HG03442 (cell line): ENCODE measurements around the gene MAPKBP1.
"Not testable (repeated sequence)": the region's sequence is repeated elsewhere in the genome, so short reads cannot be mapped to it uniquely, and the experiment has no call there.

Experiments used
- ATAC-seq: cut with Tn5 transposase; IDR thresholded peaks from one replicate; pipeline ENCODE4 v1.9.1; 2021; ENCODE audit warnings: mild to moderate bottlenecking, moderate library complexity; ENCODE audit not compliant: unreplicated experiment

The MAPKBP1 gene, protein sequence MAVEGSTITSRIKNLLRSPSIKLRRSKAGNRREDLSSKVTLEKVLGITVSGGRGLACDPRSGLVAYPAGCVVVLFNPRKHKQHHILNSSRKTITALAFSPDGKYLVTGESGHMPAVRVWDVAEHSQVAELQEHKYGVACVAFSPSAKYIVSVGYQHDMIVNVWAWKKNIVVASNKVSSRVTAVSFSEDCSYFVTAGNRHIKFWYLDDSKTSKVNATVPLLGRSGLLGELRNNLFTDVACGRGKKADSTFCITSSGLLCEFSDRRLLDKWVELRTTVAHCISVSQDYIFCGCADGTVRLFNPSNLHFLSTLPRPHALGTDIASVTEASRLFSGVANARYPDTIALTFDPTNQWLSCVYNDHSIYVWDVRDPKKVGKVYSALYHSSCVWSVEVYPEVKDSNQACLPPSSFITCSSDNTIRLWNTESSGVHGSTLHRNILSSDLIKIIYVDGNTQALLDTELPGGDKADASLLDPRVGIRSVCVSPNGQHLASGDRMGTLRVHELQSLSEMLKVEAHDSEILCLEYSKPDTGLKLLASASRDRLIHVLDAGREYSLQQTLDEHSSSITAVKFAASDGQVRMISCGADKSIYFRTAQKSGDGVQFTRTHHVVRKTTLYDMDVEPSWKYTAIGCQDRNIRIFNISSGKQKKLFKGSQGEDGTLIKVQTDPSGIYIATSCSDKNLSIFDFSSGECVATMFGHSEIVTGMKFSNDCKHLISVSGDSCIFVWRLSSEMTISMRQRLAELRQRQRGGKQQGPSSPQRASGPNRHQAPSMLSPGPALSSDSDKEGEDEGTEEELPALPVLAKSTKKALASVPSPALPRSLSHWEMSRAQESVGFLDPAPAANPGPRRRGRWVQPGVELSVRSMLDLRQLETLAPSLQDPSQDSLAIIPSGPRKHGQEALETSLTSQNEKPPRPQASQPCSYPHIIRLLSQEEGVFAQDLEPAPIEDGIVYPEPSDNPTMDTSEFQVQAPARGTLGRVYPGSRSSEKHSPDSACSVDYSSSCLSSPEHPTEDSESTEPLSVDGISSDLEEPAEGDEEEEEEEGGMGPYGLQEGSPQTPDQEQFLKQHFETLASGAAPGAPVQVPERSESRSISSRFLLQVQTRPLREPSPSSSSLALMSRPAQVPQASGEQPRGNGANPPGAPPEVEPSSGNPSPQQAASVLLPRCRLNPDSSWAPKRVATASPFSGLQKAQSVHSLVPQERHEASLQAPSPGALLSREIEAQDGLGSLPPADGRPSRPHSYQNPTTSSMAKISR (N-terminal part only)

DNA sequence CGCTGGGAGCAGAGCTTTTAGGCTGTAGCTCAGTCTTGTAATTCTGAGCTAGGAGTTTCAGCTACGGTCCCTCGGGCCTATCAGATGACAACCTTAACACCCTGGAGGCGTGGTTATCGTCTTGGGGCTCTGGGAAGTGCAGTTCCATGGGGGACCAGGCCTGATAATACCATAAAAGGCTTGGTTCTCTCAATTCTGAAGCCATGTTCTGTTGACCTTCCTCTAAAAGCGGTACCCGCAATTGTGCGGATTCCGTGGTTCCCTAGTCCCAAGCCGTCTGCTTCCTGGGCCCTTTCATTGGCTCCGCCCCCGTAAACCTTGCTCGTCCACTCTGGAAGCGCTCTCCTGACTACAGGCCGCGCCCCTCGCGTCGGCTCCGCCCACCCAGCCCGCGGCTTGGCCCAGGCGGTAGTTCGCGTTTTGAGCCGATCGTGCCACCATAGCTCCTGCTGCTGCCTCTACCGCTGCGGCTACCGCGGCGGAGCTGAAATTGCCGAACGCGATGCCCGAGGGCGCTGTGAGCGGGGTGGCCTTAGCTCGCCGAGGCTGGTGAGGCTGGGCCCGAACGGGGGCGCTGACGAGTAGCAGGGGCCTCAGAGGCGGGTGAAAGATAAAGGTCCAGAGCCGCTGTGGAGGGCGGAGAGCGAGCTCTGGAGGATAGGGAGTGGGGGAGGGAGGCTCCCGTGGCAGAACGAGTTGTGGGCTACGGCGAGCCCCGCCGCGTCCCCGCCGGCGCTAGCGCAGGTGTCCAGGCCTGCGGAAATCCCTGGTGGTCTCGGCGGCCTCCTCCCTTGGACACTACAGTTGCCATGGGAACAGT lies at the start of gene MAPKBP1:
TSS of gene MAPKBP1 (plus strand) at position 423 of the 820 bp plus-strand sequence. CDS start 792 bp downstream, outside the sequence.
- ATAC-seq, result peak; percentile 79

DNA sequence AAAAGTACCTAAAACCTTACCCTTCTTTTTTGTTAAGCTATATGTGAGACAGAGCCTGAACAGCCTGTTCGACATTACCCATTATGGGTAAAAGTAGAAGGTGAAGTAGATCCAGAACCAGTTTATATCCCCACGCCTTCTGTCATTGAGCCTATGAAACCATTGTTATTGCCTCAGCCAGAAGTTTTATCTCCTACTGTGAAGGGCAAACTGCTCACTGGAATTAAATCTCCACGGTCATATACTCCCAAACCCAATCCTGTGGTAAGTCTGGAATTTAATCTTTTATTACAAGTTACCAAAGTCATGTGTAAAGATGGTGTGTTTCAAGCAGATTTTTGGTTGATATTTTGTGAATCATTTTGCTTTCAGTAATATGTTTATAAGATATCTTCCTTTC lies 47.1 kb upstream of the MAPKBP1 start:
- ATAC-seq, result no peak

DNA sequence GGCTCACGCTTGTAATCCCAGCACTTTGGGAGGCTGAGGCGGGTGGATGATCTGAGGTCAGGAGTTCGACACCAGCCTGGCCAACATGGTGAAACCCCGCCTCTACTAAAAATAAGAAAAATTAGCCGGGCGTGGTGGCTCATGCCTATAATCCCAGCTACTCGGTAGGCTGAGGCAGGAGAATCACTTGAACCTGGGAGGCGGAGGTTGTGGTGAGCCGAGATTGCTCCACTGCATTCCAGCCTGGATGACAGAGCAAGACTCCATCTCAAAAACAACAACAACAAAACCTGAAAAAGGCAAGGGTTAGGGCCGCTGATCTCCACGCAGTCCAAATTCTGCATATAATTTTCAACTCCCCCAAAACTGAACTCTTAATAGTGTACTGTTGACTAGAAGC lies 46.2 kb upstream of the MAPKBP1 start:
- not testable (repeated sequence) for ATAC-seq

DNA sequence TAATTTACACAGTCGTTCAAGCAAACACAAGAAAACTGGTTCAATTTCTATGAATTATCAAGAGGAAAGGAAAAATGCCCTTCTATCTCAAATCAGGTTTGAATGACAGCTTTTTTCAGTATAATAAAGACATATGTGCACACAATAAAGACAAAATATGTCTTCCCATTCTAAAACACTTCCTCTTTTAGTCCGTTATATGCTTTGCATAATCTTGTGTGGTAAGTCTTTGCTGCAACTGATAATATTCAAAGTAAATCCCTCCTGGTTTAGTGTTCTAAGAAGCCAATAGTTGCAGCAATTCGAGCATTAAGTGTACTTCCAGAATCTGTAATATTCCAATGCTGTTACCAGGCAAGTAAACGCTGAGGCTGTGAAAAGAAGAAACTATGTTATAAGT lies 43.7 kb upstream of the MAPKBP1 start:
- ATAC-seq, result no peak

DNA sequence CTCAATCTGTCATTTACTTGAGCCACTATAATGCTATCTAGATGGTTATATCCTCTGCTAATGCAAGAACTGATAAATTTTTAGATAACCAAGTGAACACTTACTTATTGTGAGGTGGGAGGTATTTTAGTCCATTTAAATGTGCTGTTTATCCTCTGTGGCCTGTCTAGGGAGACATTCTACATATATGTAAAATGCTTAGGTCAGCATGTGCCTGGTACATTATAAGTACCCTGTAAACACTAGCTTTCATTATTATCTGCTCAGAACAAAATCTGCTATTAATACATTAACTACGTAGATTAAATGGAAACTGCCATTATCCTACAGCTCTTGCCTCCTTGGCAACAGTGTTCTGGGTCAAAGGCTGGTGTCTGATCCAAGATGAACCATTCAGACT lies 41.8 kb upstream of the MAPKBP1 start:
- no peak for ATAC-seq

DNA sequence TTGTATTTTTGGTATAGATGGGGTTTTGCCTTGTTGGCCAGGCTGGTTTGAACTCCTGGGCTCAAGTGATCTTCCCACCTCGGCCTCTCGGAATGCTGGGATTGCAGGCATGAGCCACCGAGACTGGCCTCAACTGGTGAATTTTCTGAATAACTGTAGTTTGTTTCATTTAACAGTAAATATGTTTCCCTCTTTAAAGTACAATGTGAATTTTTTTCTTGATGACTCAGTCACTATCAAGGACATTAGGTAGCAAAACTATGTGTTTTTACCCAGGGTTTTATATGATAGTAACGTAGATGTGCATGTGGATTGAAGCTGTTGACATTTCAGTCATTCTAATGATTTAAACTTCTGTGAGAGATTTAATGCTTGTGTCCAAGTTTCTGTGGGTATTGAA lies 40.2 kb upstream of the MAPKBP1 start:
- ATAC-seq, result no peak

DNA sequence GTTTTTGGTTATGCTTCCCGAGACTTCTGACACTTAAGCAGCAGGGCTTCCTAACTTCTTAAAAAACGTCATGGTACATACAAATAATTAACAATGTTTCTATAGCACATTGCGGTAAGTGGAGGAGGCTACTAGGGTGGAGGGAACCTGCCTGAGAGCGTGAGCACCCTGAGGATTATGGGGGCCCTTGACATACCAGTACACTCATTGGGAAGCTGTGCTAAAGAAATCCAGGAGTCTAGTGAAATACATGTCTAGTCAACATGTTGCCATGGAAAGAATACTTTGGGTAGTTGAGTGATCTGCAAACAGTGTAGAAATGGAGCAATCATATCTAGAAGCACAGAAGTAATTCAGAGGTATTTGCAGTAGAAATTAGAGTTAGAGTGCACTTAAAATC lies 39.2 kb upstream of the MAPKBP1 start:
- ATAC-seq, result no peak

DNA sequence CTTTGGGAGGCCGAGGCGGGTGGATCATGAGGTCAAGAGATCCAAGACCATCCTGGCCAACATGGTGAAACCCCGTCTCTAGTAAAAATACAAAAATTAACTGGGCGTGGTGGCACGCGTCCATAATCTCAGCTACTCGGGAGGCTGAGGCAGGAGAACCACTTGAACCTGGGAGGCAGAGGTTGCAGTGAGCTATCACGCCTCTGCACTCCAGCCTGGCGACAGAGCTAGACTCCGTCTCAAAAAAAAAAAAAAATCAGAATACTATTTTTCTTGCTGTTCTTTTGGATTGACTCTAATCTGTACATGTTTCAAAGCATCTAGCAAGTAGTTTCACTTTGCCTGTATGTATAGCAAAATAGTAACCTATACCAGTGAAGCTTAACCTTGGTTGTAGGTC lies 38.8 kb upstream of the MAPKBP1 start:
- not testable (repeated sequence) for ATAC-seq

DNA sequence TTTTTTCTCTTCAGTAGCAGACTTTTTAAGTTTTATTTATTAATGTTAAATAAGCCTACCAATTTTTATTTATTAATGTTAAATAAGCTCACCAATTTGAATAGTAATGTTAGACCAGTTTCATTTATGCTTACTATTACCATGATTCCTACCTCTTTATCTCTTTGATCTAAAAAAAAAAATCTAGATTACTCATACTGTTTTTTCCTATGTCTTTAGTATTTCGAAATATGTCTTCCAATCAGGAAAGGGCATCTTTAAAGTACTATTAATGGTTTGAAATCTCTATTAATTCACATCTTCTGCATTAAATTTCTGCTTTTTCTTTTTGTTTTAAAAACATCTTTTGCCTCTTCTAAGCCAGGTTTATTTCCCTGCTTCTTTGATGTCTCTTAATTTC lies 27.5 kb upstream of the MAPKBP1 start:
- ATAC-seq, result no peak

DNA sequence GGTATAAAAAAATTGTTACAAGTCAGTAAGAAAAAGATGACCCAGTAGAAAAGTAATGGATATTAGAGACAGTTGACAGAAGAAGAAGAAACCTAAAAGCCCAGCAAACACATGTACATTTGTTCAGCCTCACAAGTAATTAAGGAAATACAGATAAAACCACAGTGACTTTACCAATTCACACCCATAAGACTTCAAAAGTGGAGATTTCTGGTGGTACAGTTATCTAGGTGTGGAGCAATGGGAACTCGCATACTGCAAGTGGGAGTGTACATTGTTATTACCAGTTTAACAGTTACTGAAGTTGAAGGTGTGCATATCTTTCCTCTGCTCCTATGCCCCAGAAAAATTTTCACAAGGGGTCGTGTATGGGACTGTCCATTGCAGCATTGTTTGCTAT lies 18.1 kb upstream of the MAPKBP1 start:
- no peak for ATAC-seq

DNA sequence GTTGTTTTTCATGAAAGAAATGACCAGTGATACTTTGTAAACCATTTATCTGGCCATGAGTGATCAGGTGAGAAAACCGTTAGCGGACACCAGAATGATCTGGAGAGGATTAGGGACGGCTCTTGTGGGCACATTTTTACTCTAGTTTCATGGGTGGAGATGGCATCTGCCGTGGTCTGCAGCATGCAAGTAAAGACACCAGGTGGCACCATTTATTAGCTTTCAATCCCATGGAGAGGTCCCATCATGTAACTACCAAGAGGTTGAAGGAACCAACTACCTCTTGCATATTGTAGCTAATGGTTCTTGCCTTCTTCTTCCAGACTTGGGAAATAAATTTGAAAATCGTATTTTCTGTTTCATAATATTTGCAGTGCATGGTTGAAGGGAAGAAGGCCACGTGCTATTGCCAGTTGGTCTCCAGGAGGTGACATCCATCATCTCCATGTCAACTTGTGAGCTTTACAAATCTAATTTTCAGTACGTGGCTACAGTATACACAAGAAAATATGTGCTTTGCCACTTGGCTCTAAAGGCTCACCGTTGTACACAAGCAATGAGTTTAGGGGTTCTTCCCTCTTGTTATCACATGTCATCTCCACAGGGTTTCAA lies 1.5 kb upstream of the MAPKBP1 start:
- no peak for ATAC-seq

DNA sequence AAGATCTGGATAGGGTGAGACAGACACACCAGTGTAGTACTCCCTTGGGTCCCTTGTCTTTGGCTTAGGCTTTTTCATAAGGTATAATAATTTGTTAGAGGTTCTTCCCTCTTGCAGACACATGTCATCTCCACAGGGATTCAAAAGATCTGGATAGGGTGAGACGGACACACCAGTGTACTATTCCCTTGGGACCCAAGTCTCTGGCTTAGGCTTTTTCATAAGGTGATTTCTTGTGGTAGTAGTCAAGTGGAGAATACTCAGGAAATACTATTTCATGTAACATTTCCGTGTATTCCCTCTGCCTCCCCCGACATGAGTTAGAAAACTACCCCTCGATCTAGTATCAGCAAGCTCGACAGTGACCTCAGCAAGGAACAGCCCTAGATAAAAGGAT lies 954 bp upstream of the MAPKBP1 start:
- ATAC-seq, result no peak

DNA sequence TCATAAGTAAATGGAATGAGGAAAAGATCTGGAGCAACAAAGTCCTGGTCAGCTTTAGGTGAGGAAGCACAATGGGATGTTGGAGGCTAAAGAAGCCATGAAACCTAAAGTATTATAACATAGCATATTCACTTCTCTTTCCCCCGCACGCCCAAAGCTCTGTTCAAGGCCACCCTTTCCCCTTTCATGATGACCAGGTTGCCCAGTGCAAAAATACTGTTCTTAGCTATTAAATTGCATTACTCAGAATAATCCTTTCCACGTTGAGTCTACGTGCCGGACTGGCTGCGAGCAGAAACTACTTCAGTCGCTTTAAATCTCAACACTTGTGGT lies 589 bp upstream of the MAPKBP1 start:
- ATAC-seq, result no peak

DNA sequence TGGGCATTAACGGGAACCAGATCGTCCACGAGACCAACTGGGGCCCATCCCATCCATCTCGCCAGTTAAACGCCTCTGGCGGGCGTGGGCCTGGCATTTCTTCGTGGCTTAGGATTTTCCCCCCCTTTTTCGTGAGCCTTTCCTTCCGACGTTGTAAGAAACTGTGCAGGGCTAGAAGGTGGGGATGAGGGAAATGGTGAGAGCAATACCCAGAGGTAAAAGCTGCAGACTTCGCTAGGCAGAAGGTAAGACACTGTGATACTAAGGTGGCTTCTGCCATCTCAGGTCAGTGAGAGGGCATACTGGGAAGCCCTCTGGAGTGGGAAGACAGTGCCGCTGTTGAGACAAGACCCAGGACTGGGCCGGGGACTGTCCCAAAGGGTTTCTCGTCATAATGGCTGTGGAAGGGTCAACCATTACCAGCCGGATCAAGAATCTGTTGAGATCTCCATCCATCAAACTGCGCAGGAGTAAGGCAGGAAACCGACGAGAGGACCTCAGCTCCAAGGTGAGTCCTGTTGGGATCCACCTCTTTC lies 666 bp downstream of the MAPKBP1 start:
- no peak for ATAC-seq

DNA sequence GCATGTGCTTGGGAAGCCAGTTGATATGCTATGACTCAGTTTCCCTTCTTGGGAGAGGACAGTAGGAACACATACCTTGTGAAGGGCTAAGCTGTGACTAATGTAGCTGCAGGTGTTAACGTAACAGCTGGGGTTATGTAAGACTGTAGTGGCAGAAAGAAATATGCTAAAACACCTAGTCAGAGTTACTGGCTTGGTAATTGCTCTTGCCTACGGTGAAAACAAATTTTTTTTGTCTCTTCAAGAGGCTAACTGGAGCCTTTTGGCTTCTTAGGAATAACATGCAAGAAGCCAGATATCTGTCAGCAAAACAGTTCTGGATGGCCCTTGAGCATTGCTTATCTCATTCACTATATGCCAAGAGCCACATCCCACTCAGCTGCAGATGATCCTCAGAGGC lies 1.4 kb downstream of the MAPKBP1 start:
- no peak for ATAC-seq

DNA sequence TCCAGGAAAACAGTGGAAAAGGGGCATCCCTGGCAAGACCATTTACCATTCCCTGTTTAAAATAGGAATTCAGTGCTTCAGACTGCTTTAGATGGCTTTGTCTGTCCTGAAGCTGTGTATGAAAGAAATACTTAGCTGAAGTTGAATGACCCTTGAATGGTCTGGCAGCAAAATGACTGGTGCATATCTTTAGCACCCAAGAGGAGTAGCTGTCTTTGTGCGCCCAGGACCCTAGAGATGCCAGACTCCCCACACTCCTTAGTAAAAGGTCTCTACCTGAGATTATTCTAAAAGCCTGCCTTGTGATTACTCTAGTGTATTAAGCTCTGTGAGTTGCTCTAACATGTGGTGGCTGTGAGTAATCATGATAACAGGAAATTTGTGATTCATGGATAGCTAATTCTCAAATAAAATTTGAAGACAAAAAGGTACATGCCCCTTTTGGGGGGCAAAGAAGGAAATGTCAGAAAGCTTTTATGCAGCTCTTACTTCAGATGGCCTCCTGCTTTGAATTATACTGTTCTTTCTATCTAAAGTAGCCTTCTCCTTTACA lies 3.2 kb downstream of the MAPKBP1 start:
- no peak for ATAC-seq

DNA sequence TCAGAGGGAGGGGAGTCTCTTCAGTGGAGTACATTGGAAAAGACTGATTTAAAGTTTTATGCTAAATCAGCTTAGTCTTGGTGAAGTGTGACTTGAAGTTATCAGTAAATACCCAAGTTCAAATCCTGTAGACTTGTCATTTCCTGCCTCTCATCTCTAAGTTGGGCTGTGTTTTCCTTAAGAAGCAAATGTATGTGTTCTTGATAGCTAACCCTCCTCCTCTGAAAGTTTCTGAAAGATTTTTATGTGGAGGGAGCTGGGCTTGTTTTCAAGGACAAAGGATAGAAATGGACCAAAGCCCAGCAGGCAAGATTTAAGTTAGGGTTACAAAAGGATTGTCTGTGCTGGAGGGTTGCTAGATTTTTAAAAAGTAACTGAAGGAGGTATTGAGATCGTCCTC lies 4.2 kb downstream of the MAPKBP1 start:
- ATAC-seq, result no peak

DNA sequence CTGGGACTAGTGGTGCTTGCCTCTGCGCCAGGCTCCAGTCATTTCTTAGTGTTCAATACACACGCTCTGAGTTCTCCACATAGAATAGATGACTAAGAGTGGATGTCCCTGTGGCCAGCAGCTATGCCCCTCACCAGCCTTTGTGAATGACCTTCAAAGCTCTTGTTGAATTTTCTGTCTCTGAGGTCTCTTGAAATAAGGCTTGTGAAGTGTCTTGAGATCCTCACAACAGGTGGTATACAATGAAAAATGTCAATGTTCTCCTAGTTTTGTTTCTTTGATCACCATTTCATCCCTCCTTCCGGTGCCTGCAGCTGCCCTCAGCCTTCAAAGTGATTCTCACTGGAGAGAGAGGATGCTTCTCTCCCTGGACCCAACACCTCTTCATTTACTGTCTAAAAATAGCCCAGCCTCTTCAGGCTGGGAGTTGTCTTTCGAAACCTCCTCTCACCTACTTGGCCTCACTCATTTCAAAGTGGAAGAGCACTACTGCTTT lies 5.4 kb downstream of the MAPKBP1 start:
- ATAC-seq, result no peak

DNA sequence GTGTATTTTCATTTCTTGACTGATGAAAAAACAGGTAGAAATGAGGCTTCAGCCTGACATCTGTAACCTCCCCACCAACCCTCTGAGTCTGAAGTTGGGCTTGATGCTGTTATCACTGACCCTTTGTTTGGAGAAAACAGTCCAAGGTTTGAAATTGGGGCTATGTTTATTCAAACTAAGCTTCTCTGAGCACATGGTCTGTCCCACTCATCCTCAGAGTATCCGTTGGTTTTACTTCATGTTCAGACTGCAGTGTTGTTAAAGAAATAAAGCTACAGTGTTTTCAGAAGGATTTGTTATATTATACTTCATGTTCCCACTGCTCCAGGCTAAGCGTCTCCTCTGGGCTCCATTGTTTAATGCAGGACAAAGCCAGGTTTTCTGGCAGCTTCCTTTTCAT lies 6.0 kb downstream of the MAPKBP1 start:
- ATAC-seq, result no peak
